ENCODE measurements around the gene AK3.
"Not testable (repeated sequence)": the region's sequence is repeated elsewhere in the genome, so short reads cannot be mapped to it uniquely, and the experiment has no call there.

AK3 gene

GRCh38 chr9:4762886-4763541 is 22.0 kb upstream of the AK3 start:
- POLR2A ChIA-PET: no interaction called here
- CTCF ChIA-PET: interaction anchor here (0.8 to 7.4 kb wide), 37 partner anchors 10 to 838 kb away, joined by 3 to 110 read pairs (median 4); partner anchors contain the start of genes CD274, JAK2 and RCL1
- TF ChIP-seq CTCF (IDR thresholded peaks at IDR 0.05; ENCODE audit: control extremely low read depth, extremely low read depth, low read depth, missing control alignments): no peak
- peak; percentile 41 for DNase-seq (ENCODE audit: extremely low spot score)

- ChIA-PET POLR2A (no interaction called here), CTCF (interaction anchor here (0.8 to 7.4 kb wide), 39 partner anchors 10 to 838 kb away, joined by 3 to 110 read pairs (median 4); partner anchors contain the start of genes CD274, JAK2 and RCL1)
- peak; percentile 88 for TF ChIP-seq CTCF (IDR thresholded peaks at IDR 0.05; ENCODE audit: control extremely low read depth, extremely low read depth, low read depth, missing control alignments)
- DNase-seq (ENCODE audit: extremely low spot score): peak; percentile 60
These were observed 21.3 kb upstream of the AK3 start for GRCh38 chr9:4762108-4762885.

- TF ChIP-seq CTCF (IDR thresholded peaks at IDR 0.05; ENCODE audit: control extremely low read depth, extremely low read depth, low read depth, missing control alignments): no peak
- ChIA-PET CTCF (interaction anchor here (0.7 to 7.4 kb wide), 28 partner anchors 10 to 840 kb away, joined by 3 to 110 read pairs (median 5); partner anchors contain the start of genes AK3, JAK2 and RCL1), POLR2A (no interaction called here)
- DNase-seq (ENCODE audit: extremely low spot score): no peak
These were observed 19.1 kb upstream of the AK3 start for GRCh38 chr9:4760122-4760521.

- POLR2A ChIA-PET: no interaction called here
- CTCF ChIA-PET: interaction anchor here (0.9 to 2.4 kb wide), 6 partner anchors 11 to 844 kb away, joined by 3 to 13 read pairs (median 4); no protein-coding TSS in a partner anchor
- no peak for DNase-seq (ENCODE audit: extremely low spot score)
- TF ChIP-seq CTCF (IDR thresholded peaks at IDR 0.05; ENCODE audit: control extremely low read depth, extremely low read depth, low read depth, missing control alignments): no peak
These were observed 15.4 kb upstream of the AK3 start for GRCh38 chr9:4756420-4756819.

GRCh38 chr9:4755026-4755609 is 14.1 kb upstream of the AK3 start:
- no peak for TF ChIP-seq CTCF (IDR thresholded peaks at IDR 0.05; ENCODE audit: control extremely low read depth, extremely low read depth, low read depth, missing control alignments)
- ChIA-PET POLR2A (no interaction called here), CTCF (interaction anchor here (1.3 to 2.4 kb wide), 4 partner anchors 10 to 233 kb away, joined by 3 to 13 read pairs (median 8); no protein-coding TSS in a partner anchor)
- DNase-seq (ENCODE audit: extremely low spot score): peak; percentile 20

- POLR2A ChIA-PET; DNase-seq (ENCODE audit: extremely low spot score): not testable (repeated sequence)
- CTCF ChIA-PET: interaction anchor here (1.3 to 2.4 kb wide), 4 partner anchors 9 to 233 kb away, joined by 3 to 13 read pairs (median 8); no protein-coding TSS in a partner anchor
These were observed 13.5 kb upstream of the AK3 start for GRCh38 chr9:4754530-4754929.
